ENCODE data around the gene ATP8B2.
"Not testable (repeated sequence)": the region's sequence is repeated elsewhere in the genome, so short reads cannot be mapped to it uniquely, and the experiment has no call there.

The ATP8B2 gene

DNA sequence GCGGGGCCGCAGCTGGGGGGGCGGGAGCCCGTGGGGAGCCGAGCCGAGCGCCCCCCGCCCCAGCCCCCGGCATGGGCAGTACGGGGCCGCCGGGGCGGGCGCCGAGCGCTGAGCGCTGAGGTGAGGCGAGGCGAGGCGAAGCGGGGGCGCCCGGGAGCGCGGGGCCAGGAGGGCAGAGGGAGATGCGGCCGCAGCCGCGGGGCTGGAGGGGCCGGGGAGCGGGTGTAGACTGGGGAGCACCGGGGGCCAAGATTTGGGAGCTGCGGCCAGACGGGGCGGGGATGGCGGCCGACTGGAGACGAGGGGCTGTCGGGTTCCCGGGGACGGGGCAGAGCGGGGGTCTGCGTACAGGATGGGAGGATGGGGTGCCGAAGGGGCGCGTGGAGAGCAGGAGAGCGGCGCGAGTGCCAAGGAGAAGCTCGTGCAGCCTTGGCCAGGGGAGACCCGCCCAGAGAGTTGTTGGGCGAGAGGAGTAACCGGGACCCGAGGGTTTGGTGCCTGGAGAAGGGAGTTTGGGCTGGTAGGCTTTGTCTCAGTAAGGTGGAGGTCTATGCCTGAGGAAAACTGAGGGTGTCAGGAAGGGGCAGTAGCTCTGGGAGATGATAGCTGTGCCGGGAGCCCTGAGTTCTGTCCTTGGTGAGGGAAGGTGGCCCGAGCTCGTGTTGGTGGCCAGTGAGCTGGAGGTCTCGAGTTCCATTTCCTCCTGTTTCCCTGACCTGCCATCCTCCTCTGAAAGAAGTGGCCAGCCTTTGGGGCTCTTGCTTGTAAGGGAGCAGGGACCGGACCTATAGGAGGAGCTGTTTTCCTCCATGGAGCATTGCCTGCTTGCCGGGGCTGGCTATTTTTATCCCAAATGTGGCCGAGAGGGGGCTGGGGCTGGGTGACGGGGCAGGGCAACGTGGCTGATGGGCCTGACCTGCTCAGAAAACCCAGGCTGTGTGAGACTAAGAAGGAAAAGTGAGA lies 539 bp downstream of the ATP8B2 start:
- DNase-seq (ENCODE audit: low spot score): peak; percentile 92

DNA sequence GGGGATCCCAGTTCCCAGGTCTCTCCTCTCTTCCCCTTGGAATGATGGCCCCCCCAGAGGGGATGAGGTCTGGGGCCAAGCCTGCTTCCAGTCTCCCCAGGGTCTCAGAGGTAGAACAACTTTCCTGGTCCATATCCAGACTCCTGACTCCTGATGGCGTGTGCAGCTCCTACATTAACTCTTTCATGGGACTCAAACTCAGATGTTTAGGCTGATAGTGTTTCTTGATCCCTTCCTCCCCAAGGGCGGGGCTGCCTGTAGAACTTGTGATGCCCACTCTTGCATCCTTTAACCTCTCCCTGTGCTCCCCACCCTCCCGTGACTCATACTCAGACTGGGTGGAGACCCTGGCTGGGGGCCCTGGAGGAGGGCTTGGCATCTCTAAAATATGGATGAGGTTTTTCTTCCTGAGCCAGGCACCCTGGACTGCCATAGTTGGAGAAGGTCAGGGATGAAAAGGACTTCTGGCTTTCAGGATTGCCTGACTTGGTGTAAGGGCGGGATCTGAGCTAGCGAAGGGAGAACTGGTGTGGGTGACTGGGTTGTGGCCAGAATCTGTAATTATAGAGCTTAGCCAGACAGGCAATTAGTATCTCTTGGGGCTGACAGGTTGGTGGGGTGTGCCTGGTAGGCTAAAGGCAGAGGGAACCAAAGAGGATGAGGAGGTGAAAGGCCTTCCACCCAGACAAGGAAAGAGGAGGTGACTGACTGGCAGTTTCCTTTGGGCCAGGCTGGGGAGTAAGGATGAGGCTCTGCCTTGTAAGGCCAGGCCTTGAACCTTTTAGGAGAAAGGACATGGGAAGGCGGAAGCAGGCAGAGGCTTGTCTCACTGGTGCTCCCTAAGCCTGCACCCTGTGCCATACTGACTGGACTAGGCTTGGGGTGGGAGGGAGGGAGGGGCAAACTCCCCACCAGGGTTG lies 1.5 kb downstream of the ATP8B2 start:
- peak; percentile 89 for DNase-seq (ENCODE audit: low spot score)

DNA sequence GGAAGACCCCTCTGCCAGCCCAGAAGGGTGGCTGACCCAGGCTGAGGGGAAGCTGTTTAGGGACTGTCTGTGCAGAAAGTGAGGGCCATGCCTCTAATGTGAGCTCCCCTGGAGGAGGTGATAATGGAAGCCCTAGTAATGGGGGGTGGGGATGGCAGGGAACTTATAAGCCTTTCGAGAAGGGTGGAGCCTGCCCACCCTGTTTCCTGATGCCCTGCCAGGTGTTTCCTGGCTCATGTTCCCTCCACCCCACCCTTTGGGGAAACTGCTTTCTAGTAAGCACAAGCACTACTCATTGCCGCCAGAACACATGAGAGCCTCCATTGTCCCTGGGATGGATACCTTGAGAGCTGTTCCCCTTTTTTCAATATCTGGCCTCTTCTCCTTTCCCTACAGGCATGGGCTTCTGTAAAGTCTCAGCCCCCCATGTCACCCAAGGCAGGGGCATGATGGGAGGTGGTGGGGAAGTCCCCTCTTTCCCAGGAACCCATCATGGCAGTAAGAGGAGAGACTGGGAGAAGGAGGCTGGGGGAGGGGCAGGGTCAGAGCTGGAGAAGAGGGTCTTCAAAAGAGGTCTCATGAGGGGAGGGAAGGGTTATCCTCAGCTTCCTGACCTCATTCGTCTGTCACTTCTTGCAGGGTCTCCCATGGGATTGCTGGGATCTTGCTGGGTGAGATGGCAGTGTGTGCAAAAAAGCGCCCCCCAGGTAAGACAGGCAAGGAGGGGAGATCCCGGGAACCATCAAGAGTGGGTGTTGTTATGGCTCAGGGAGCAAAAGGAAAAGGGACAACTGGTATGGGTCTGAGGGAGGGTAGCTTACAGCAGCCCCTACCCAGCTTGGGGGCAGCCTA lies 2.4 kb downstream of the ATP8B2 start:
- no peak for DNase-seq (ENCODE audit: low spot score)

DNA sequence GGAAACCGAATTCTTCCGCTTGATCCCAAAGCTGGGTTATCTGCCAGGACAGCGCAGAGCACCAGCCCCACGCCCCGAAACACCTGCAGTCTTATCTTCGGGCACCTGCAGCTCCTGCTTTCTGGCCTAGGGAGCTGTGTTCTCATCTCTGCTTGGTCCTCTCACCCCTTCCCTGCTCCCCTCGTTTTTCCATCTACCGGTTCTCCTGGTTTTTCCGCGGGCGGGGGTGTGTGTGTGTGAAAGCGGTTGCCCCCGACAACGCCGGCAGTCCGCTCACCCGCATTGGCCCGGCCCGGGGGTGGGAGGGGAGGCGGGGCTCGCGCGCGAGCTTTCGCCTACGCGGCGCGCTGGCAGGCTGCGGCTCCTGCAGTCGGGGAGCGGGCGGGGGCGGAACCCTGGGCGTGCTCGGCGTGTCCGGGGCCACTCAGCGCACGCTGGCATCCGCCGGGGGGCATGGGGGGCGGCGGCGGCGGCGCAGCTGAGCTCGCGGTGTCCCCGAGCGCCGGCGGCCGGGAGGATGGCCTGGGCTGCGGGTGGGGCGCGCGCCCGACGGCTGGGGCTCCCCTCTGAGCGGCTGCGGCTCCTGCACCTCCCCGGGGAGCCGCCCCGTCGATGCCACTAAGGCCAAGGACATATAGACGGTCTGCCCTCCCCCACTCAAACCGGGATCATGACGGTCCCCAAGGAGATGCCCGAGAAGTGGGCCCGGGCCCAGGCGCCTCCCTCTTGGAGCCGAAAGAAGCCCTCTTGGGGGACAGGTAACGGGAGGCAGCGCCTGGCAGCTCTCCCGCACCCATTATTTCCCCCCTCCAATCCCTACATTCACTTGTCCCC lies 3.2 kb downstream of the ATP8B2 start:
- peak; percentile 92 for DNase-seq (ENCODE audit: low spot score)

DNA sequence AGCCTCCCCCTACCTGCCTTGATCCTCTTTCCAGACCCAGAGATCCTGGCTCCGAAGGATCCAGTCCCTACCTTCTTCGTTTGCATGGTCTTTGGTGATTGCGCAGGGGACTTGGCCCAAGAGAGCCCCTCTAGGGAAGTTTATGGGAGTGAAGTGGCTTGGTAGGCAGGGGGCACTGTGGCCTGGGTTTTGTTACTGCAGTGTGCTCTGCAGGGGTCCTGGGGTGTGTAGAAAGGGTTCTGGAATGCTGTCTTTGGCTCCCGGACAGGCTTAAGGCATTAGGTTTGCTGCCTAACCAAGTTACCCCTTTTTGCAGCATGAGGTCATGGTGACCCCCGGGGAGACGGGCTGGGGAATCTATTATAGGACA lies 3.8 kb downstream of the ATP8B2 start:
- no peak for DNase-seq (ENCODE audit: low spot score)

DNA sequence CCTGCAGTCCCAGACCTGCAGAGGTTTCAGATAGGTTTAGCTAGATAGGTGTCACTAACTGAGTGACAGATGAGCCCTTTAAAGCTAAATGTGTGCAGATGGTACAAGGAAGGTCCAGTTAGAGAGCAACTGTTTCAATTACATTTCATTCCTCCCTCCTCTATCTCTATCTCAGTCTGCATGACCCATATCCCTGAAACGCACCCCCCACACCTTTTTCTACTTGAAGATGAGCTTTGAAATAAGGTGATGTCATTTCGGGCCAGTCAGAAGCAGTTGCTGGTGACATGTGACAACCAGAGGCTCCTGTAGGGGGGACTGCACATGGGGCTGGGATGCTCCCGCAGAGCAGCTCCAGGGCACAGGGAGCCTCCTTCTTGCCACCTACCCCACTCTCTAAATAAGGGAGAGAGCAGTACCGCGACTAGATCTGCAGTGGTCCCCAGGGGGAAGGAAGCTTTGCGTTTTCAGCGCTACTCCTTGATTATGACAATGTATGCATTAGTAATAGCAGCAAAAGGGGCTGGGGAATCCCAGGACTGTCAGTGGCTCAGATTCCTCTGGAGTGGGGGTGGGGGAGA lies 4.3 kb downstream of the ATP8B2 start:
- no peak for DNase-seq (ENCODE audit: low spot score)

DNA sequence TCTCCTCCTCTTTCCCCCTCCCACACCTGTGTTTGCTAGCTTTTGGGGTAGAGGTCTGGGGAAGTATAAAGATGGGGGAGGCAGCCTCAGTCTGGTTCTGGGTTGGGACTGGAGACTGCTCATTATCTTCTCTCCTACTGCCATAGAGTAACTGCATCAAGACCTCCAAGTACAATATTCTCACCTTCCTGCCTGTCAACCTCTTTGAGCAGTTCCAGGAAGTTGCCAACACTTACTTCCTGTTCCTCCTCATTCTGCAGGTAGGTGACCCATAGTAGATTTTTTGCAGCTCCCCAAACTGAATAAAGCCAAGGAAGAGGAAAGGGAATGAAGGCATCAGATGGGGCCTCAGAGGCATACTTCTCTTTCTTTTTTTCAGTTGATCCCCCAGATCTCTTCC lies 5.3 kb downstream of the ATP8B2 start:
- no peak for DNase-seq (ENCODE audit: low spot score)

DNA sequence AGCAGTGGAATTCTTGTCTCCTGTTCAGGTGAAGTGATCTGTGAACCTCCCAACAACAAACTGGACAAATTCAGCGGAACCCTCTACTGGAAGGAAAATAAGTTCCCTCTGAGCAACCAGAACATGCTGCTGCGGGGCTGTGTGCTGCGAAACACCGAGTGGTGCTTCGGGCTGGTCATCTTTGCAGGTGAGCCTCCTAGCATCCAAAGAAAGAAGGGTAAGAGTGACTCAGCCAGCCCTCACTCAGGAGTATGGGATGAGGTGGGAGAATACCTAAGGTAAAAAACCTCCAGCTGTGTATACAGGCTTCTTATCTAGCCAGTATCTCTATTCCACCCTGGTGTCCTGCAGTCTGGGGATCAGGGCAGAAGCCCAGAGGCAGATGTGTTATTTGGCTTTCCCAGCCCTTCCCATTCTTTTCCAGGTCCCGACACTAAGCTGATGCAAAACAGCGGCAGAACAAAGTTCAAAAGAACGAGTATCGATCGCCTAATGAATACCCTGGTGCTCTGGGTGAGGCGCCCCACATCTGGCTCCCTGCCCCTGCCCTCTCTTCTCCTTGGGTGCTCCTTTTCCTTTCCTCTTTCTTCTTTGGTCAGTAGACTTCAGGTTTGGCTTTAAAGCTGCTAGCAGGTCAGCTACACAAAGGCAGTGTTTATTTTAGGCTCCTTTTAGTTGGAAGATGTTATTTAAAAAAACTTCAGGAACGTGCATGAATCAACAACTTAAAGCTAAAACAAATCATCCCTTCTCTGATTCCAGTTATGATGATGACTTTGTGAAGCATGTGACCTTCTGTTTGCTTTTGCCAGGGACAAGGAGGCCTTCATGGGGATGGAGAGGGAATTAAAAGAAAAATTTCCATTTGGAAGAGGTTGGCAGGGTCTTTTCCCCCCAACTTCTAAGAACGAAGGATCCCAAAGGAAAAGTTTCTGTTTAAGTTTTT lies 9.0 kb downstream of the ATP8B2 start:
- DNase-seq (ENCODE audit: low spot score): no peak

DNA sequence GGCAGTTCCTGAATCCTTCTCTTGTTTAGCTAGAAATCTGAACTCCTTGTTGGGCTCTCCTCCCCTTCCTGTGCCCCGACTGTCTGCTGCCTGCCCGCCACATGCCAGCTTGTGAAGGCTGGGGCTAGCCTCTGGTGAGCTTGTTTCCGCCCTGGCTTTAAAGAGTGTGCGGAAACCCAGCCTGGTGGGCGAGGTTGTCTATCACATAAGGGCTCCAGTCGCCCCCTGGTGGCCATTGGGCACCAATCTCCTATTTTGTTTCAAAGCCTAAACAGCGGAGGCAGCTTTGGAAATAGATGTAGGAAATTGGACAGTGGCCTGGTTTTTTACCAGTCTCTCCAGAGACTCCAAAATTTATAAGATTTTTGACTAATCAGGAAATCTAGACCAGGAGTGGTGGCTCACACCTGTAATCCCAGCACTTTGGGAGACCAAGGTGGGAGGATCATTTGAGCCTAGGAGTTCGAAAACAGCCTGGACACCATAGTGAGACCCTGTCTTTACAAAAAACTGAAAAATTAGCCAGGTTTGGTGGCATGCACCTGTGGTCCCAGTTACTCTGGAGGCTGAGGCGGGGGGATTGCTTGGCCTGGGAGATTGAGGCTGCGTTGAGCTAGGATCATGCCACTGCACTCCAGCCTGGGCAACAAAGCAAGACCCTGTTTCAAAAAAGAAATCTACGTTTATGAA lies 9.8 kb downstream of the ATP8B2 start:
- peak; percentile 88 for DNase-seq (ENCODE audit: low spot score)

DNA sequence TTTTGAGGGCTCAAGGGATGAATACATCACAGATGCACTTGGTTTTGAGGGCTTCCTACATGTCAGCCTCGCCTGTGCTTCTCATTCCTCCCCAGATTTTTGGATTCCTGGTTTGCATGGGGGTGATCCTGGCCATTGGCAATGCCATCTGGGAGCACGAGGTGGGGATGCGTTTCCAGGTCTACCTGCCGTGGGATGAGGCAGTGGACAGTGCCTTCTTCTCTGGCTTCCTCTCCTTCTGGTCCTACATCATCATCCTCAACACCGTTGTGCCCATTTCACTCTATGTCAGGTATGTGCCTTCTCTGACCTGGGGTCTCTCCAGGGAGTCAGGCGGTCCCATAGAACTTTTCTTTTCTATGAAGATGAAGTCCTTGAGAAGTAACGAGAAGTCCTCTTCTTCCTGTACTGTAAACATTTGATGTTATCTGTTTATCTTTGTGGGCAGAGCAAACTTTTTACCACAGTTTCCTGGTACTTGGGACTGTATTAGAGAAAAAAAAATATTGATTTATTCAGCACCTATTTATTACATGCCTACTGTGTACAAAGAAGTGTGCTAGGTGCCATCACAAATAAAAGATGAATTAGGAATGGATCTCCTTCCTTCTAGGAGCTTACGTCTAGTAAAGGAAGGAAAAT lies 12.0 kb downstream of the ATP8B2 start:
- DNase-seq (ENCODE audit: low spot score): no peak

DNA sequence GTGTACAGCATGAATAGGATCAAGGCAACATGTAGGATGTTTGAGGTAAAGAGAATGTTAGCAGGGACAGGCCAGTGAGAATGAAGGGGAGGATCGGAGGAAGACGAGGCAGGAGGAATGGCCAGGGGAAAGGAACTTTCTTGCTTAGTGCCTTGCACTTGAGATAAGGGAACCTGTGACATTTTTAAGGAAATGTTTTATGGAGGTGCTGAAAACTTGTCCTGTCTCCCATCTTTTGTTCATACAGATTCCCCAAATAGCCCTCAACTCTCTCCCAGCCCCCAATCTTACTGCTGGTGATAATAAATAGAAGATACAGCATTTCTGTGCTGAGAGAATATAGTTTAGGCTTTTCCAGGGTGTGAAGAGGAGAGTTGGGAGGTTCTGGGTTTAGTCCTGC lies 13.6 kb downstream of the ATP8B2 start:
- no peak for DNase-seq (ENCODE audit: low spot score)

DNA sequence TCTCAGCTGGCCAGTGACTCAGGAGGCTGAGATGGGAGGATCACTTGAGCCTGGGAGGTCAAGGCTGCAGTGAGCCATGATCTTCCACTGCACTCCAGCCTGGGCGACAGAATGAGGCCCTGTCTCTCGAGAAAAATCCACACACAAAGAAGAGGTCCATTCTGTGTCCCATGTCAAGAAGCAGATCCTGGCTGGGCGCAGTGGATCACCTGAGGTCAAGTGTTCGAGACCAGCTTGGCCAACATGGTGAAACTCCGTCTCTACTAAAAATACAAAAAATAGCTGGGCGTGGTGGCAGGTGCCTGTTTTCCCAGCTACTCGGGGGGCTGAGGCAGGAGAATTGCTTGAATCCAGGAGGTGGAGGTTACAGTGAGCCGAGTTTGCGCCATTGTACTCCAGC lies 16.0 kb downstream of the ATP8B2 start:
- DNase-seq (ENCODE audit: low spot score): not testable (repeated sequence)

DNA sequence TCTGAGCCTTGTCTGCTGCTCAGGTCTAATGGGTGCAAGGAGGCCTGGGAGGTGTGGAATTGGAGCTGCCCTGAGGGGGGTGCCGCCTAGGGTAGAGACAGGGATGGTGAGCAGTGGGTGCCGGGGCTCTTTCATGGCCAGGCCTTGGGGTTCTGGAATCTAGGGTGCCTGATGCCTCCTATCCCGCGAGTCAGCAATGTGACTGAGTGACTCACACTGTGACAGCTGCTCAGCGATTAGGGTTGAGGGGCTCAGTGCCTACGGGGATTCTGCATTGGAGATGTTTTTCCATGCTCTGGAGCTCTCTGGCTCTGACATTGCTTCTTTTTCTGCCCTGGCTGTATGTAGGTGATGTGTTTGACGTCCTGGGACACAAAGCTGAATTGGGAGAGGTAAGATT lies 16.8 kb downstream of the ATP8B2 start:
- DNase-seq (ENCODE audit: low spot score): no peak

DNA sequence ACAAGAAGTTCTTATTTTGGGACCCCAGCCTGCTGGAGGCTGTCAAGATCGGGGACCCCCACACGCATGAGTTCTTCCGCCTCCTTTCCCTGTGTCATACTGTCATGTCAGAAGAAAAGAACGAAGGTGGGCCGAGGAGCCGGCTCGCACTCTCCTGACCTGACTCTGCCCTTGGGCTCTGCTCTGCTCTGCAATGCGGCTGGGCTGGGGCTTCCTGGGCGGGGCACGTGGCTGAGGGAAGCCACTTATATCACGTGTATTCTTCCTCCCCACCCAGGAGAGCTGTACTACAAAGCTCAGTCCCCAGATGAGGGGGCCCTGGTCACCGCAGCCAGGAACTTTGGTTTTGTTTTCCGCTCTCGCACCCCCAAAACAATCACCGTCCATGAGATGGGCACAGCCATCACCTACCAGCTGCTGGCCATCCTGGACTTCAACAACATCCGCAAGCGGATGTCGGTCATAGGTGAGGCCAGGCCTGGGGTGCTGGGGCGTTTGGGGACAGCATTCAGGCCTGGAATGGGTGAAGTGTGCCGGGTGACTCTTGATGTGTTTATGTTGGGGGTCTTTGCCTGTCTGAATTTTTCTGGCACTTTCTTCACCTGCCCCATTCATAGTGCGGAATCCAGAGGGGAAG lies 17.6 kb downstream of the ATP8B2 start:
- DNase-seq (ENCODE audit: low spot score): no peak

DNA sequence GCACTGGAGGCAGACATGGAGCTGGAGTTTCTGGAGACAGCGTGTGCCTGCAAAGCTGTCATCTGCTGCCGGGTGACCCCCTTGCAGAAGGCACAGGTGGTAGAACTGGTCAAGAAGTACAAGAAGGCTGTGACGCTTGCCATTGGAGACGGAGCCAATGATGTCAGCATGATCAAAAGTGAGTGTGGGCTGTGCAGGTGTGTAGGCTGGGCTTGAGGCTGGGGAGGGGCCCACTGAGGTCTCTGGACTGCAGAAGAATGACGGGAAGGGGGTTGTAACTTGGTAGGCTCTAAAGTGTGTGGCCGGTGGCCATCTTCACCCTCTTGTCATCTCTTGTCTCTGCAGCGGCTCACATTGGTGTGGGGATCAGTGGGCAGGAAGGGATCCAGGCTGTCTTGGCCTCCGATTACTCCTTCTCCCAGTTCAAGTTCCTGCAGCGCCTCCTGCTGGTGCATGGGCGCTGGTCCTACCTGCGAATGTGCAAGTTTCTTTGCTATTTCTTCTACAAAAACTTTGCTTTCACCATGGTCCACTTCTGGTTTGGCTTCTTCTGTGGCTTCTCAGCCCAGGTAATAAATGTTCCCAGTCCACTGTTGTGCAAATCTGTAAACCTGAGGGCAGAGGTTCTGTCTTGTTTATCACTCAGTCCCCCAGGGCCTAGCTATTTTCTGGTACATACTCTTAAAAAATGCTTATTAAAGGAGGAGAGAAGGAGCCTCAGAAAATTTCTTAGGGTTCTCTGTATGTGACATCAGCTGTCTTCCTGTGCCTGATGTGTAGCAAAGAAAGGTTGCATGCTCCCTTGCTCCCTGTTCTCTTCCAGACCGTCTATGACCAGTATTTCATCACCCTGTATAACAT lies 19.9 kb downstream of the ATP8B2 start:
- peak; percentile 60 for DNase-seq (ENCODE audit: low spot score)

DNA sequence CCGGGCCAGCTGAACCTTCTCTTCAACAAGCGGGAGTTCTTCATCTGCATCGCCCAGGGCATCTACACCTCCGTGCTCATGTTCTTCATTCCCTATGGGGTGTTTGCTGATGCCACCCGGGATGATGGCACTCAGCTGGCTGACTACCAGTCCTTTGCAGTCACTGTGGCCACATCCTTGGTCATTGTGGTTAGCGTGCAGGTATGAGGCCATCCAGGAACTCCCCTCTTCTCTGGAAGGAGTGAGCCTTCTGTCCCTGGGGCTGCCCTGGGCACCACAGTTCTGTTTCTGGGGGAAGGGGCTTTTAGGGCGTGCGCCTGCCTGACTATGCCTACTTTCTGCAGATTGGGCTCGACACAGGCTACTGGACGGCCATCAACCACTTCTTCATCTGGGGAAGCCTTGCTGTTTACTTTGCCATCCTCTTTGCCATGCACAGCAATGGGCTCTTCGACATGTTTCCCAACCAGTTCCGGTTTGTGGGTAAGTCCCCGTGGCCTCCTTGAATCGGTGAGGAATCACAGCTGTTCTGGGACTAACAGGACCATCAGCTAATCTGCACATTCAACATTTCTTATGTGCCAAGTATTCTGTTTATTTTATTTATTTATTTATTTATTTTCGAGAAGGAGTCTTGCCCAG lies 21.1 kb downstream of the ATP8B2 start:
- no peak for DNase-seq (ENCODE audit: low spot score)

All from AG20443 (cell line).